MV-4-11 (cell line): Measurements from ENCODE around the gene MAGI1.
"Not testable (repeated sequence)": the region's sequence is repeated elsewhere in the genome, so short reads cannot be mapped to it uniquely, and the experiment has no call there.

Experiments
- DNase-seq: peaks from one replicate; lab custom pipeline; 2025; lab: John Stamatoyannopoulos, UW

MAGI1 gene

GRCh38 chr3:65524584-65524983 is 514.1 kb downstream of the MAGI1 start:
- DNase-seq: no peak

DNA sequence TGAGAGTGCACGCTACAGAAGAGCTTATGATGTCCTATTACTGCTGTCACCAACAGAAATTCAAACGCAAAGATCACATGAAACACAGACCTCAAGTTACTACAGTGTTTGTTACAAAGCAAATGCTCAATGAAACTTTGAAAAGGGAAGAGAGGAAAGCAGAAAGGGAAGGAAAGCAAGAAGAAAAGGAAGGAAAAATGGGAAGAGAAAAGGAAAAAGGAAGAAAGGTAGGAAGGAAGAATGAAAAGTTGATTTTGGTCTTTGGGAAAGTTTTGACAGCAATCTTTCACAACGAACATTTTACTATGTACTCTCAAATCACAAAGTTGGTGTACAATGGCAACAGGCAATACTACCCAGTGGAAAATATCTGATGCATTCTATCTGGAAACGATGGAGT is 514.8 kb downstream of the MAGI1 start:
- no peak for DNase-seq

DNA sequence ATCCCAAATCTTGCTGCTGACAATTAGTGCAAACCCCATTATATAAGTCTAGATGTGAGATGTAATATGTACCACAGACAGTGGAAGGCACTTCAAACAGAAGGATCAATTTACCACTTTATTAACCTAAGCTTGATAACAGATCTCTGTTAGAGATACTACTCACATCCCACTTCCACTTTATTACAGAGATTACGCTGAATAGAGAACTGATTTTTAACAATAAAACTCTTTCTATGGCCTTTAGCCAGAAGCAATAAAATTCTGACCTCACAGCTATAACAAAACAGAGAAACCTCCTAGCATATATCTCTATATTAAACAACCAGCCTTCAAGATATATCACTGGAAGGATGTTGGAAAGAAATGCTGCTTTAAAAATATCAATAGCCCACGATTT is 517.7 kb downstream of the MAGI1 start:
- no peak for DNase-seq

GRCh38 chr3:65516998-65517397 is 521.7 kb downstream of the MAGI1 start:
- DNase-seq: no peak

DNA sequence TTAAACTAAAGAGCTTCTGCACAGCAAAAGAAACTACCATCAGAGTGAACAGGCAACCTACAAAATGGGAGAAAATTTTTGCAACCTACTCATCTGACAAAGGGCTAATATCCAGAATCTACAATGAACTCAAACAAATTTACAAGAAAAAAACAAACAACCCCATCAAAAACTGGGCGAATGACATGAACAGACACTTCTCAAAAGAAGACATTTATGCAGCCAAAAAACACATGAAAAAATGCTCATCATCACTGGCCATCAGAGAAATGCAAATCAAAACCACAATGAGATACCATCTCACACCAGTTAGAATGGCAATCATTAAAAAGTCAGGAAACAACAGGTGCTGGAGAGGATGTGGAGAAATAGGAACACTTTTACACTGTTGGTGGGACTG is 524.4 kb downstream of the MAGI1 start:
- DNase-seq: not testable (repeated sequence)

GRCh38 chr3:65509423-65509794 is 529.3 kb downstream of the MAGI1 start:
- not testable (repeated sequence) for DNase-seq

DNA sequence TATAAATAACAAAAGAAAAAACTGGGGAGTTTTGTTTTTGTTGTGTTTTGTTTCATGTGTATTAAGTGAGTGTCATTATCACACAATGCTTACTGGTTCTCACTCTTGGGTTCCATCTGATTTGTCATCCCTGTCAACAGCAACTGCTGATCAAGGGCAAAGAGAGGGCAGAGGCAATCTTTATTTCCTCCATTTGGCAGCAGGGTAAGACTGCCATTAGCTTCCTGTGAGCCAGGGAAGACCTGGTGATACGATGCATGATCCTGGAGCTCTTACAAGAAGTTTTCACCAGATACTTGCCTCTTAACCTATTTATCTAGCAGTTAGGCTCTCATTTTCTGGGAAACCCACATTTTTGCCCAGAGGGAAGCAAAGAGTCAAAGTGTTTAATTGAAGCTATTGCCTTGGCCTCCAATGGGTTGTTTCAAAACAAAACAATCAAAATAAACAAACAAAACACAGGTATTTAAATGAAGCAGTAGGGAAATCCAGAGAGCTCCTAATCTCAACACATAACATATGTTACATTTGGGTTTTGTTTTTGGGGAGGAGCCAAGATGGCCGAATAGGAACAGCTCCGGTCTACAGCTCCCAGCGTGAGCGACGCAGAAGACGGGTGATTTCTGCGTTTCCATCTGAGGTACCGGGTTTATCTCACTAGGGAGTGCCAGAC is 529.8 kb downstream of the MAGI1 start:
- no peak for DNase-seq

DNA sequence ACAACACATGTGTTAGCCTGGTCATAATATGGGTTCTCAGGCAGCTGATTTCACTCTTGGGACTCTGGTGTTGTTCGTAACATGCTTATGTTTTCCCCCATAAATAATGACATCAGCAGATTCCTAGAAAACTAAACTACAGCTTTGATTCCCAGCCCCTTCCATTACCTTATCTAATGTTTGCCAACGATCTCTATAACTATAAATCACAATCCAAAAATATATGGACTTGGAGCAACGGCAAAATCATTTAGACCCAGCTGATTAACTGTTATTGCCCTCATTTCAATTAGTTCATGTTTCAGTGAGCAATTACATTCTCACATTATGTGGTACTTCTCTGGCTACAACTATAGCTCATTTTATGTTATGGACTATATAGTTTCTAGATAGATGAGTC is 531.3 kb downstream of the MAGI1 start:
- no peak for DNase-seq

- no peak for DNase-seq
Observed at GRCh38 chr3:65503776-65504175, 534.9 kb downstream of the MAGI1 start.

DNA sequence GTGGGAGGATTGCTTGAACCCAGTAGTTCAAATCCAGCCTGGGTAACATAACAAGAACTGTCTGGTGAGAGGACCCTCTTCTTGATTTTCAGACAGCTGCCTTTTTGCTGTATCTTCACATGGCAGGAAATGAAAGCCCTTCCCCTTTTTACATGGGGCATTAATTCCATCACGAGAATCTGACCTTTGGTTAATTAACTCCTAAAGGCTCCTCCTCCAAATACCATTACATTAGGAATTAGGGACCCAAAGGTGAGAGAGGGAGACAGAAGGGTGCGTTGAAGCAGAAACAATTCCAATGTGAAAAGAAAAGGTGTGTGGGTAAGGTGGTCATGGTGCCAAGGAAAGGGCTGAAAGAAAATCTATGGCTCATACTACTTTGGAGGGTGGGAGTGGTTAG is 536.2 kb downstream of the MAGI1 start:
- no peak for DNase-seq

DNA sequence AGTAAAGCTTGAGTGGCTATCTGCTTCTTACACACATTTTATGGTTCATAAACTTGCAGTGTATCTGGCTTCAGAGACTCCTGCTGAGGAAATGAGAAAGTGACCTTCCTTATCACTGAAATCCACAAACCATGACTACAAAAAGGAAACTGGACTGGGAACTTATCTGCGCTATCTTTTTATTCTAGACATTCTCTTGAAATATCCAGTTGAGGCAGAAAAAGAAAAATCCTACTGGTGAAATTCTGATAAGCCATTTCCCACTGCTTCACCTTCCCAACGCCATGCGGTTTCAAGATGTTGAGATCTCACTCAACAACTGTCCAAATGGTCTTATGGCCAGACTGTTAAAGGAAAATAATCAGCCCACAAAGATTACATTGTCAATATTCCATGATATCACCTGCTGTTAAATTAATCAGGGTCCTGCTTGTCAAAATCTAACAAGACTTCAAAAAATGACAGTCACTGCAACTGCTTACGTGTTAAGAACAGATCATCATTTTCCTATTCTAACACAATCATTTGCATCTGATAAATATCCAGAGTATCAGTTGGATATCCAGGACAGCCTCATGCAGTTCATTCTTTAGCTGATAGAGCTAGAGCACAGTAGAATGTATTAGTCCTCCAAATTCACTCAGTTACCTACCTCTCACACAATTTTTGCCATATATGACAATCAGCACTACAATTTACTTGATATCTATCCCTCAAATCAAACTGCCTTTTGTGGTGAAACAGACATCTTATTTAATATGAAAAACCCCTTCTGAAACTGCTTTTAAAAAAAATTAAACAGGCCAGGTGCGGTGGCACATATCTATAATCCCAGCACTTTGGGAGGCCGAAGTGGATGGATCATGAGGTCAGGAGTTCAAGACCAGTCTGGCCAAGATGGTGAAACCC is 538.1 kb downstream of the MAGI1 start:
- DNase-seq: no peak

- DNase-seq: no peak
Observed at GRCh38 chr3:65497846-65498245, 540.9 kb downstream of the MAGI1 start.

DNA sequence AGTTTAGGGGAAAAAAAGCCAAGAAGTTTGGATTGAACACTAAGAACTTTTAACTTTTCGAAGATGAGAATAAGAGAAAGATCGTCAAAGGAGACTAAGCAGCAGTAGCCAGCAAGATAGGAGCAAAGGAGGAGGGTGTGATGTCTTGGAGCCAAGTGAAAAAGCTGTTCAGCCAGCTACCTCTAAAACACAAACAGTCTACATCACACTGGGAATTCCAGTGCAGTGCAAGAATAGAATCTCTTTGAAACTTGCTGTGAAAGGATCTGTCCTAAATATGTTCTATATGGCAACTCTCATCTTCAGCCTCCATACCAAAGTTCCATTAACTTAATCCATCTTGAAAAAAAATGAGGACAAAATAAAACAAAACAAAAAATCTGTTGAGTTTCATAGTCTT is 541.5 kb downstream of the MAGI1 start:
- no peak for DNase-seq

DNA sequence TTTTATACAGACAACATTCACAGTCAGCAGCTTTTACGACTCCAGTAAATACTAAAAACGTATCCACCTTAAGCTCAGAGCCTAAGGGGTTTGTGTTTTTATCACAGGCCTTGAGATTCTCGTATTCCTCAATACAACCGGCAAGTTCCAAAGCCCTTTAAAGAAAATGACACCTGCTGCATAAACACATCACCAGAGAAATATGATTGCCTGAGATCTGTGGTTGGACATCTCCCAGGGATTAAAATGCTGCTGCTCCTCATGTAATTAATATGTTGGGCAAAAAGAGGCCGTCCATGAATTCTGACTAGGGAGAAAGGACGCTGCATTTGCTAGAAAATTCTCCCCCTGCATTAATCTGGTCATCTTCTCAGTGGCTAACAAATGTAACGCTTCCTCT is 544.8 kb downstream of the MAGI1 start:
- DNase-seq: no peak

DNA sequence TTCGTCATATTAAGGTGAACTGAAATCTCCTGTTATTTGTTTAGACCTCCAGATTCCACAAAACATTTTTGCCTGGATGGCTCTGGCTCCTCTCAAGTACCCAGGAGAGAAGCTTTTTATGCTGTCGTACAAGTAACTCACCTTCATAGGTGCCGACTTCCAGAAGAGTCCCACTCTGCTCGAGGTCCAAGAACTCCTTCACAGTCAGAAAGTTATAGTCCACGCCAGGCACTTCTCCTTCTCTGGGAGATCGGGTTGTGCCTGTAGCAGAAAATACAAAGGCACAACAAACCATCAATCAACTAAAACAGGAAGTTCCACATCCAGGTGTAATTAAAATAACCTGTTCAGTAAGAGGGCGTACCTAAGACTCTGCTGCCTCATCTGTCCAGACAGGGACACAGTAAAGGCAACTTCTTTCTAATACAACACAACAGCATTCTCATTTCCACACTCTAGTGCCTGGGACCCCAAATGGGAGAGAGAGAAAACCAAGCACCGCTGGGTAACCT is 545.3 kb downstream of the MAGI1 start:
- no peak for DNase-seq

- DNase-seq: no peak
Observed at GRCh38 chr3:65492249-65492648, 546.5 kb downstream of the MAGI1 start.

DNA sequence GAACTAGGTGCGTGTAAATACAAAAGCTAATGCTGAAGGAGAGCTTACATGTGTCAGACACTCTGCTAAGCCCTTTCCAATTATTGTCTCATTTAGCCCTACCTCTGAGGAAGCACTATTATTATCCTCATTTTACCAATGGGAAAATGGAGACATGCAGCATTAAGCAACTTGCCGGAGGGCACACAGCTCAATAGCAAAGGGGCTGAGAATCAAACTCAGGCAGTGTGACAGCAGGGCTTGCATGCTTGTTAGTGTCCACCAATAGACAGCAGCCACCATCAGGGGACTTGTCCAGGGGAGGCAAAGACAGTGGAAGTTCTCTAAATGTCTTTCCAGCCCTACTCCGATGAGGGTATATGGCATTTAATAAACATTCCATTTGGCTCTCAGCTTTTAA is 548.6 kb downstream of the MAGI1 start:
- DNase-seq: no peak

- no peak for DNase-seq
Observed at GRCh38 chr3:65489253-65489652, 549.5 kb downstream of the MAGI1 start.

DNA sequence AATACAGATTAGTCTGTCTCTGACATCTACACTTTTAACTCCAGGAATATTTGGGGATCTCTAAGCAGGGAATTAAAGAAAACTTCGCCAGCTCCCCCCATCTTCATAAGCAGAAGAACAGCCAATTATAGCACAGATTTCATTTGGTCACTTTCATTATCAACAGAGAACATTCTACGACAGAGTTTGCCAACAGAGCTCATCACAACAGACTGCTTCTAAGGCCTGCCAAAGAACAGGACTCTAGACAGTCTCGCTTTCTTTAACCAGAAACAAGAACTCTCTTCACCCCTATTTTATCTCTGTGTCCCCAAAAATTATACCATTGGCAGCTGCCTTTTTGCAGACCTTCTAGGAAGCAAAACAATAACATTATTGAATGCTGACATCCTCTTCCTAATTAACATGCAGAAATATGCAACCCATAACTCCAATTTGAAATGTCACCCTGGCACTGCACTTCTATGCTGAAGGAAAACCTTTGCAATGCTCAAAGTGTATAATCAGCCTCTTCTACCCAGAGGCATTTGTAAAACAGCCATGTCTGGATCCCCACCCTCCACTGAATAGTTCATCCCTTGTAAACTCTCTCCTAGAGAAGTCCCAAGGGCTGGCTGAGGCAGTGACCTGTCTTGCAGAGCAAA is 552.8 kb downstream of the MAGI1 start:
- DNase-seq: no peak

DNA sequence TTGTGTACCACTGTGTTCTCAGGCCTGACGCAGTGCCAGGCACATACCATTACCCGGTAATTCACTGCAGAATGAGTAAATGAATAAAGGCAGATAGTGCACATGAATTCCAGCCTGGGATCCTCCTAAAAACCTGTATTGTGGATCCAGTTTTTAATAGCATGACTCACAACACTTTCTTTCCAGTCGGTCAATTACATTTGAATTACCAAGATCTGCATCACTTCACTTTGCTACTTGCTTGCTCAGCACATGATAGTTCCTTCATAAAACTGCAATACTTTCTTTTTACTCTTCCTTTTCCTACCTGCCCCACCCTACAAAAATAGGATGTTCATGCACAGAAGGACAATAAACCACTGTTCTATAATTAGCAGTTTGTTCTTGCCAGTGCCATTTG is 553.8 kb downstream of the MAGI1 start:
- DNase-seq: no peak

DNA sequence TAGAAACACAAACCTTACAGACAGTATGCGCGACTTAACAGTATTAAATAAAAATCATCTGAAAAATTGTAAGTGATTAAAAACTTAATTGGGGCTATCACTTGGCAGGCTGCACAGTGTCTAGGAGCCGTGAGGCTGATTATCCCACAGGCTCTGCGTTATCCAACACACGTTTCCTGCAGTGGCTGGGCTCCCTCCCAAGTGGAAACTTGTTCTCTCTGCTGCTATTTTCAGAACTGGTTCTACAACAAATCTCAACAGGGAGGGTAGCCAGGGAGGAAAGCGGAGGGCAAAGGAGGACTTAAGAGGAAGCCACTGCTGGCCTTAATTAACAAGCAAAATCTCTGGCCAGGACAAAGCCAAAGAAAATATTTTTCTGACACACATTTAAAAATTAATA is 555.2 kb downstream of the MAGI1 start:
- no peak for DNase-seq

- DNase-seq: no peak
Observed at GRCh38 chr3:65483011-65483410, 555.7 kb downstream of the MAGI1 start.

DNA sequence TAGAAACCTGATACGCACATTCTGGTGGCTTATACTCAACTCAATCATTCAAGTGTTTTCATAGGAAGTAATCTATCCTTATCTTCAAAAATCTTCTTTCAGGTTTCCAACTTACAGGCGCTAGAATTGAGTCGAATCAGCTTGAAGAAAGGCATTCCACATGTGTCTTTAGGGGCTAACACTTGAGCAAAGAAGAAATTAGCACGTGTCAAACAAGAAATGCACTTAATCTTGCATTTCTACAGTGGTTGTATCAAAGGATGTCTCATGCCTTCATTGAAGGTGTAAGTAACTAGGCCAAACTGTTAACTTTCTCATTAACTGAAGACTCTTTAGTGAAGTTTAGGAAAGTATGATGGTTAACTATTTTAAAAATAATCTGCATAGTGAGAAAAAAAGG is 557.6 kb downstream of the MAGI1 start:
- DNase-seq: no peak
